ENCODE results near the gene CLOCK. TPM values are rescaled to one million over a fixed set of nuclear protein-coding genes. Genes with fewer than 3 reads are reported as not detected.

CLOCK gene
- total RNA-seq, 4 donors from 2014 or later = 20.9 to 49.4 (median 26.6) TPM

DNA sequence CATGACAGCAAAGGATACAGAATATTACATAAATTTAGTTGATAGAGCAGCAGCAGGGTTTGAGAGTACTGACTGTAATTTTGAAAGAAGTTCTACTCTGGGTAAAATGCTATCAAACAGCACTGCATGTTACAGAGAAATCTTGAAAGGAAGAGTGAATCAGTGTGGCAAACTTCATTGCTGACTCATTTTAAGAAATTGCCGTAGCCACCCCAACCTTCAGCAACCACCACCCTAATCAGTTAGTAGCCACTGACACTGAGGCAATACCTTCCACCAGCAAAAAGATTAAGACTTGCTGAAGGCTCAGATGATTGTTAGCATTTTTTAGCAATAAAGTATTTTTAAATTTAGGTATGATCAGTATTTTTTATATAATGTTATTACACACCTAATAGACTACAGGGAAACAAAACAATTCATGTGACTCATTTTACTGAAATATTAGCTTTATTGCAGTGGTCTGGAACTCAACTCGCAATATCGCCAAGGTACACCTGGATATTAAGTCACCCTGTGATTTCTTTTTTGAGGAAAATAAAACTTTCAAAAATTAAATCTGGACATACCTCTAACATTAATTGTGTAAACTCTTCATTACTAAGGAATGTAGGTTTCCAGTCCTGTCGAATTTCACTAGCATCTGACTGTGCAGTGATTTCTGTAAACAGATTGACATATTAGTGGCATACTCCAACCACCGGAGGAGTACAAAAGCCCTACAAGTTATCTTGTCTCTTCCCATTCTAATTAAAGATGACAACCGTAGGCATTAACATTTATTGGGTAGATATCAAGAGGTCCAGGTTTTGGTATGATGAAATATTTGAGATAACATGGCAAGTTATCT, 71.1 kb downstream of the CLOCK start:
- TF ChIP-seq CTCF (IDR thresholded peaks at IDR 0.05; ENCODE audit: low read depth) = no peak

DNA sequence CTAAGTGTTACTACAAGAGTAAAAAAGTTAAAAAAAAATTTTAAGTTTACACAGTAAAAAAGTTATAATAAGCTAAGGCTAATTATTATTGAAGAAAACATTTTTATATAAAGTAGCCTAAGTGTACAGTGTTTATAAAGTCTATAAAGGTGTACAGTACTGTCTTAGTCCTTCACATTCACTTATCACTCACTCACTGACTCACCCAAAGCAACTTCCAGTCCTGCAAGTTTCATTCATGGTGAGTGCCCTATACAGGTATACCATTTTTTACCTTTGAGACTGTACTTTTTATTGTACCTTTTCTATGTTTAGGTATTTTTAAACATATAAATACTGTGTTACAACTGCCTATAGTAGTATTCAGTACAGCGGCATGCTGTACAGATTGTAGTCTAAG, 76.7 kb downstream of the CLOCK start:
- no peak for TF ChIP-seq CTCF (IDR thresholded peaks at IDR 0.05; ENCODE audit: low read depth)

- TF ChIP-seq CTCF (IDR thresholded peaks at IDR 0.05; ENCODE audit: low read depth) = no peak
Observed at GRCh38 chr4:55468724-55469123, 78.0 kb downstream of the CLOCK start.

DNA sequence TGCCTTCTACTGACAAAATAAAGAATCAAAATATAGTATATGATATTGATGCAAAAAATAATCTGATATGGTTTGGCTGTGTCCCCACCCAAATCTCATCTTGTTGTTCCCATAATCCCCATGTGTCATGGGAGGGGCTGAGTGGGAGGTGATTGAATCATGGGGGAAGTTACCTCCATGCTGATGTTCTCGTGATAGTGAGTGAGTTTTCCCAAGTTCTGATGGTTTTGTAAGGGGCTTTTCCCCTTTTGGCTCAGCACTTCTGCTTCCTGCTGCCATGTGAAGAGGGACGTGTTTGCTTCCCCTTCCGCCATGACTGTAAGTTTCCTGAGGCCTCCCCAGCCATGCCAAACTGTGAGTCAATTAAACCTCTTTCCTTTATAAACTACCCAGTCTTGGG, 80.7 kb downstream of the CLOCK start:
- TF ChIP-seq CTCF (IDR thresholded peaks at IDR 0.05; ENCODE audit: low read depth) = no peak

DNA sequence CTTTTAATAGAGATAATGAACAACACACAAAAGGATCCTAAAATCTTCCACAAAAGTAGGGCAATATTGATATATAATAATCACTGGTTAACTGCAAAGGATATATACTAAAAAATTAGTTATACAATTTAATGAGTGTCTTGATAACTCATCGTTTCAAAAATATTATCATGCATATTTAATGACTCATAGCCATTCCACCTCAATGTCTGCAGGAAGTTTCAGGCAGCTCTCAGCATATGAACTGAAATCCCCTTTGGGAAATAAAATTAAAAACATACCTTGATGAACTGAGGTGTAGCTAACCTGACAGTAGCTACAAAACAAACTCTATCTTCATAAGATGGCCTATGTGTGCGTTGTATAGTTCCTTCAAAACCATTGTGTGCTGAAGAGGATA, 88.1 kb downstream of the CLOCK start:
- TF ChIP-seq CTCF (IDR thresholded peaks at IDR 0.05; ENCODE audit: low read depth) = no peak

GRCh38 chr4:55458164-55458563, 88.5 kb downstream of the CLOCK start:
- TF ChIP-seq CTCF (IDR thresholded peaks at IDR 0.05; ENCODE audit: low read depth) = no peak

DNA sequence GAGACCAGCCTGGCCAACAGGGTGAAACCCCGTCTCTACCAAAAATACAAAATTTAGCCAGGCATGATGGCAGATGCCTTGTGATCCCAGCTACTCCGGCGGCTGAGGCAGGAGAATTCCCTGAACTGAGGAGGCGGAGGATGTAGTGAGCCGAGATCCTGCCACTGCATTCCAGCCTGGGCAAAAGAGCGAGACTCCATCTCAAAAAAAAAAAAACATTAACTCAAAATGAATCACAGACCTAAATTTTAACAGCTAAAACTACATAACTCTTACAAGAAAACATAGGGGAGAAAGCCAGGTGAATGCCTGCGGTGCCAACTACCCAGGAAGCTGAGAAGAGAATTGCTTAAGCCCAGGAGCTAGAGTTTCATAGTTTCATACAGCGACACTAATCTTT, 96.1 kb downstream of the CLOCK start:
- TF ChIP-seq CTCF (IDR thresholded peaks at IDR 0.05; ENCODE audit: low read depth) = no peak

Measured in subcutaneous adipose tissue (tissue), 4 donors.